Mucosa of rectum (tissue), 2 donors: Measurements from ENCODE around the gene EXOSC3.

ENCODE experiments used
- H3K27ac ChIP-seq, 2 donors: one replicate each; pipeline ENCODE4 v1.7.0; 2013; ENCODE audit warnings: inconsistent platforms in 2 of 2, low read depth in 2 of 2, low read length in 2 of 2
- H3K27me3 ChIP-seq, 2 donors: one replicate each; pipeline ENCODE4 v1.7.0; 2013; ENCODE audit warnings: low read length in 2 of 2; ENCODE audit not compliant: control insufficient read depth in 2 of 2, insufficient read depth in 2 of 2
- H3K36me3 ChIP-seq, 2 donors: one replicate each; pipeline ENCODE4 v1.7.0; 2013; ENCODE audit warnings: low read length in 2 of 2; ENCODE audit not compliant: control insufficient read depth in 2 of 2, insufficient read depth in 2 of 2
- H3K4me1 ChIP-seq, 2 donors: one replicate each; pipeline ENCODE4 v1.7.0; 2013; ENCODE audit warnings: low read length in 2 of 2, mild to moderate bottlenecking in 1 of 2; ENCODE audit not compliant: control insufficient read depth in 2 of 2, insufficient read depth in 2 of 2
- H3K4me3 ChIP-seq, 2 donors: one replicate each; pipeline ENCODE4 v1.7.0; 2013; ENCODE audit warnings: low read length in 2 of 2
- H3K9ac ChIP-seq, 2 donors: one replicate each; pipeline ENCODE4 v1.7.0; 2013; ENCODE audit warnings: low read length in 2 of 2, low read depth in 1 of 2, mild to moderate bottlenecking in 1 of 2
- H3K9me3 ChIP-seq, 2 donors: one replicate each; pipeline ENCODE4 v1.7.0; 2013; ENCODE audit warnings: low read length in 2 of 2; ENCODE audit not compliant: control insufficient read depth in 2 of 2
- donor health status: healthy.
- donor health status: Normal muscosa, but diverticular disease.

The EXOSC3 gene

DNA sequence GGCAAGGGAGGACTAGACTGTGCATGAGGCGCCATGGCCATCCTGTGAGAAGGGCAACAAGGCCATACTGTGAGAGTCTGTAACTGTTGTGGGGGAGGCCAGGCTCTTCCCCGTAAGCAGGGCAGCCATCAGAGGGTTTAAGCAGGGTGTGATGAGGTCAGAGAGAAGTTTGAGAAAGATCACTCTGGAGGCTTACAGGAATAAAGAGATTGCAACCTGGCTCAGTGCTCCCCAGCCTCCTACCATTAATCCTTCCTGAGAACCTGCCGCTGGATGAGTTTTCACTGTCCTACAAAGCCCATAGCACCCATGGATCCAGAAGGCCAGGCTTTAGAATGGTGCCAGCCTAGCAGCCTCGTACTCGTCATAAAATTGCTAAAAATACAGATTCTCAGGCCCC lies 45.6 kb downstream of the EXOSC3 start:
- H3K9me3 ChIP-seq = no peaks in the 10 kb centered on the region
- H3K9ac ChIP-seq = no peak overlapping the region
- H3K4me1 ChIP-seq = no peaks in the 10 kb centered on the region
- no peaks in the 10 kb centered on the region for H3K27me3 ChIP-seq
- no peak overlapping the region for H3K4me3 ChIP-seq
- no peak overlapping the region for H3K27ac ChIP-seq
- H3K36me3 ChIP-seq = no peaks in the 10 kb centered on the region

DNA sequence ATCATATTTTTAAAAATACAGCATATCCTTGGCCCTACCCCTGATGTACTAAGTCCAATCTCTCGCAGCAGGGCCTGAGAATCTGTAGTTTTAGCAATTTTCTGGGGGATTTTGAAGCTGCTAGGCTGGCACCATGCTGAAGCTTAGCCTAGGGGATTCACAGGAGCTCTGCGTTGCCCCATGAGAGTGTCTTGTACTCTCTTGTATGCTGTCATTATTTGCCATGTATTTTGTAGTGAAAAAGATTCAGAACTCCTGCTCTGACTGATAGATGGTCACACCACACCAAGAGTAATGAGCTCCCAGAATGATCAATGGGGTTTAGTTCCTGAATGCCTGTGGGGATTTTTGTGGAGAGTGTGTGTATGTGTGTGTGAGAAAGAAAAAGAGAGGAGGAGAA lies 51.9 kb downstream of the EXOSC3 start:
- Histone ChIP-seq H3K27me3 (peaks cover 0 to 4% of the 10 kb centered on the region in 2 donors), H3K36me3 (no peaks in the 10 kb centered on the region), H3K4me3 (no peak overlapping the region), H3K4me1 (no peaks in the 10 kb centered on the region), H3K27ac (no peak overlapping the region), H3K9ac (no peak overlapping the region), H3K9me3 (no peaks in the 10 kb centered on the region)

GRCh38 chr9:37732086-37732741 lies 52.6 kb downstream of the EXOSC3 start:
- Histone ChIP-seq H3K4me3 (no peak overlapping the region), H3K4me1 (no peaks in the 10 kb centered on the region), H3K27ac (no peak overlapping the region), H3K9ac (no peak overlapping the region), H3K36me3 (no peaks in the 10 kb centered on the region), H3K9me3 (no peaks in the 10 kb centered on the region), H3K27me3 (peaks cover 0 to 4% of the 10 kb centered on the region in 2 donors)

DNA sequence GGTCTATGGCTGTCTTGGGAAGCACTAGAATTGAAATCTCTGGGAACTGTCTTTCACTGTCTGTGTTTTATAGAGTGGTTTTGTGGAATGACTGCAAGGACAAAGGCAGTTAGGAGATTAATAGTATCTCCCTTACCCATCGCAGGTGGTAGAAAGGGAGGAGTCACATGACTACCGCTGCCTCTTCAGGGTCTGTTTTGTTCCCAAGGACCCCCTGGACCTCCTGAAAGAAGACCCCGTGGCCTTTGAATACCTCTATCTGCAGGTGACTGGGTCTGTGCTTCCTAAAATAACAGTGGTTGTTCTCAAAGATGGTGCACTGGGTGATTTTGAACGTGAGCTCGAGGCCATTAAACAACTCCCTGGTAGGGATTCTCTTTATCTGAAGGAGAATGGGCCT lies 54.0 kb downstream of the EXOSC3 start:
- H3K27me3 ChIP-seq = peaks cover 0 to 4% of the 10 kb centered on the region in 2 donors

GRCh38 chr9:37730256-37730655 lies 54.6 kb downstream of the EXOSC3 start:
- Histone ChIP-seq H3K4me3 (no peak overlapping the region), H3K27me3 (peaks cover 0 to 4% of the 10 kb centered on the region in 2 donors), H3K27ac (no peak overlapping the region), H3K9ac (no peak overlapping the region), H3K9me3 (no peaks in the 10 kb centered on the region), H3K4me1 (no peaks in the 10 kb centered on the region), H3K36me3 (no peaks in the 10 kb centered on the region)

More for the DNA sequence above, 54.0 kb downstream of the EXOSC3 start:
- H3K4me1 ChIP-seq = no peaks in the 10 kb centered on the region
- no peaks in the 10 kb centered on the region for H3K36me3 ChIP-seq
- no peak overlapping the region for H3K9ac ChIP-seq
- no peak overlapping the region for H3K27ac ChIP-seq
- no peak overlapping the region for H3K4me3 ChIP-seq
- no peaks in the 10 kb centered on the region for H3K9me3 ChIP-seq
